GM12878 (cell line): ENCODE results near the gene METTL1. TPM values are rescaled to one million over a fixed set of nuclear protein-coding genes. Genes with fewer than 3 reads are reported as not detected.
A peak's percentile ranks its signal among the peaks of the same experiment; 100 is the strongest.

Experiments used
- EED ChIP-seq: sonication (generic); IDR thresholded peaks from 2 replicates; pipeline ENCODE4 v1.6.1; 2016; ENCODE audit warnings: antibody characterized with exemption, low read depth
- PML ChIP-seq: IDR thresholded peaks from 2 replicates; pipeline ENCODE4 v1.6.1; 2012; ENCODE audit warnings: low read length, inconsistent platforms
- SMAD5 ChIP-seq: IDR thresholded peaks from 2 replicates; pipeline ENCODE4 v1.6.1; 2016; ENCODE audit warnings: antibody characterized with exemption, low read depth
- SMC3 ChIP-seq: IDR thresholded peaks from 2 replicates; pipeline ENCODE4 v1.6.1; 2011; ENCODE audit warnings: low read length, improper control_type of control experiment, borderline replicate concordance
- YBX1 ChIP-seq: fragments of 450-650 bp; IDR thresholded peaks from 2 replicates; pipeline ENCODE4 v1.6.1; 2016; ENCODE audit warnings: antibody characterized with exemption
- polyA plus RNA-seq, 11 experiments: library from polyadenylated mRNA; depleted of rRNA in 4 of 11; unstranded in 6 of 11; stranded (reverse) in 5 of 11; fragments of >200 nt; fragmentation: Nextera tagmentation in 4 of 11; fragmentation: Illumina TruSeq in 1 of 11; extraction: Ambion mirVana in 4 of 11; extraction: Trizol in 1 of 11; gene quantifications; 1 replicate in 1 of 11; 2 replicates in 10 of 11; pipeline versions ENCODE4 v1.2.1 to v1.2.3, GENCODE V29; 2011 to 2016; ENCODE audit warnings: inconsistent platforms in 2 of 11, missing spikeins in 2 of 11, low read depth in 1 of 11
- total RNA-seq, 4 experiments: library from RNA; depleted of rRNA in 3 of 4; stranded (reverse); fragments of >200 nt in 3 of 4; fragmentation: Illumina TruSeq in 1 of 4; extraction: Trizol in 1 of 4; gene quantifications; 2 replicates each; pipeline versions ENCODE4 v1.2.1 to v1.2.3, GENCODE V29; 2013 to 2021
- TF ChIP-seq, protein P1 (sequence below): IDR thresholded peaks from 2 replicates; pipeline ENCODE4 v1.6.1; 2012; ENCODE audit warnings: improper control_type of control experiment, low read depth, low read length; ENCODE audit not compliant: insufficient replicate concordance

METTL1 gene
- total and polyA plus RNA-seq, 10 of the 15 experiments (the other 5 are each of a cell fraction or from before 2014, with no cell fraction given): 11.3 to 44.3 (median 30.6) TPM

DNA sequence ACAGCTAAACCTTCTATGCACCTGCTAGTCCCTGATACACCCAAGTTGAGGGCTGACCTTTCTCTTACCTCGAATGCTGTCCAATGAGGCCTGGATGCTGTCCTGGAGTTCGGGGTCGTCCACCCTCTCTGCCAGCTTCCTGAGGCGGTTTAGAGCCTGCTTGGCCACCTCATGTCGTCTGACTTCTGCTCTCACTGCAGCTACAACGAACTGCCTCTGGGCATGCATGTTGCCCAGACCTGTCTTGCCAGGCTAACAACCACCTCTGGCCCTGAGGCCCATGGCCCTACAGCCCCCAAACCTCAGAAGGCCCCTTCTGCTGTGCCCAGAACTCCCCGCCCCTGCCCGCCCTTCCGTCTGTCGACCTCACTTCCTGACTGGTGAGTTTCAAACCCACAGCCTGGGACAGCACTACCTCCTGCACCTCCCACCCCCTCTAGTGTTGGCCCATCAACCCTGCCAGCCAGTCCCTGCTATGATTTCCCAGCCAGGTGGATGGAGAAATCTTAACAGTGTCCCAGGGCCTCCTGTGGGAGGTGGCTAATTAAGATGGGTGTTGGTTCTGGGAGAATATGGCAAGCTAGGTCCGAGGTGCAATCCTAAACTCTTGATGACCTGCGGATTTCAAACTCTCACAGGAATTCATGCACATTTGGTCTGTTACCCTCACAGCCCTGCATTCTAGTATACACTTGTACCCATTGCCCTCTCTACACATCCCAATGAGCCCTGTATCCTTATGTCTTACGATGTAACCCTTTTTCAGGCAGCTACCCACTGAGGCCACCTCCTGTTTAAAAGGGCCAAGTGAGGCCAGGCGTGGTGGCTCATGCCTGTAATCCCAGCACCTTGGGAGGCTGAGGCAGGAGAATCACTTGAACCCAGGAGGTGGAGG is 29.8 kb downstream of the METTL1 start (continued):
- TF ChIP-seq, protein P1, sequence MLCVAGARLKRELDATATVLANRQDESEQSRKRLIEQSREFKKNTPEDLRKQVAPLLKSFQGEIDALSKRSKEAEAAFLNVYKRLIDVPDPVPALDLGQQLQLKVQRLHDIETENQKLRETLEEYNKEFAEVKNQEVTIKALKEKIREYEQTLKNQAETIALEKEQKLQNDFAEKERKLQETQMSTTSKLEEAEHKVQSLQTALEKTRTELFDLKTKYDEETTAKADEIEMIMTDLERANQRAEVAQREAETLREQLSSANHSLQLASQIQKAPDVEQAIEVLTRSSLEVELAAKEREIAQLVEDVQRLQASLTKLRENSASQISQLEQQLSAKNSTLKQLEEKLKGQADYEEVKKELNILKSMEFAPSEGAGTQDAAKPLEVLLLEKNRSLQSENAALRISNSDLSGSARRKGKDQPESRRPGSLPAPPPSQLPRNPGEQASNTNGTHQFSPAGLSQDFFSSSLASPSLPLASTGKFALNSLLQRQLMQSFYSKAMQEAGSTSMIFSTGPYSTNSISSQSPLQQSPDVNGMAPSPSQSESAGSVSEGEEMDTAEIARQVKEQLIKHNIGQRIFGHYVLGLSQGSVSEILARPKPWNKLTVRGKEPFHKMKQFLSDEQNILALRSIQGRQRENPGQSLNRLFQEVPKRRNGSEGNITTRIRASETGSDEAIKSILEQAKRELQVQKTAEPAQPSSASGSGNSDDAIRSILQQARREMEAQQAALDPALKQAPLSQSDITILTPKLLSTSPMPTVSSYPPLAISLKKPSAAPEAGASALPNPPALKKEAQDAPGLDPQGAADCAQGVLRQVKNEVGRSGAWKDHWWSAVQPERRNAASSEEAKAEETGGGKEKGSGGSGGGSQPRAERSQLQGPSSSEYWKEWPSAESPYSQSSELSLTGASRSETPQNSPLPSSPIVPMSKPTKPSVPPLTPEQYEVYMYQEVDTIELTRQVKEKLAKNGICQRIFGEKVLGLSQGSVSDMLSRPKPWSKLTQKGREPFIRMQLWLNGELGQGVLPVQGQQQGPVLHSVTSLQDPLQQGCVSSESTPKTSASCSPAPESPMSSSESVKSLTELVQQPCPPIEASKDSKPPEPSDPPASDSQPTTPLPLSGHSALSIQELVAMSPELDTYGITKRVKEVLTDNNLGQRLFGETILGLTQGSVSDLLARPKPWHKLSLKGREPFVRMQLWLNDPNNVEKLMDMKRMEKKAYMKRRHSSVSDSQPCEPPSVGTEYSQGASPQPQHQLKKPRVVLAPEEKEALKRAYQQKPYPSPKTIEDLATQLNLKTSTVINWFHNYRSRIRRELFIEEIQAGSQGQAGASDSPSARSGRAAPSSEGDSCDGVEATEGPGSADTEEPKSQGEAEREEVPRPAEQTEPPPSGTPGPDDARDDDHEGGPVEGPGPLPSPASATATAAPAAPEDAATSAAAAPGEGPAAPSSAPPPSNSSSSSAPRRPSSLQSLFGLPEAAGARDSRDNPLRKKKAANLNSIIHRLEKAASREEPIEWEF: no peak
- TF ChIP-seq PML (no peak), SMAD5 (no peak), YBX1 (no peak), EED (no peak), SMC3 (peak; percentile 41; the same call in 1 of the 2 replicates)
- TF ChIP-seq, all 136 proteins: peak for 20
